Astrocyte (in vitro differentiated cells and primary cell): ENCODE results near the gene AP1B1. TPM values are rescaled to one million over a fixed set of nuclear protein-coding genes. Genes with fewer than 3 reads are reported as not detected.

Experiments used
- DNase-seq: peaks from one replicate; pipeline ENCODE4 v3.0.0-alpha.2; 2010; ENCODE audit warnings: low read depth
- FAIRE-seq: peaks from 2 replicates; lab custom pipeline; 2011; peaks lifted over from hg19 to GRCh38; lab: Jason Lieb, UNC
- H2AFZ ChIP-seq: 2 replicates; pipeline ENCODE4 v1.6.0; 2012; ENCODE audit warnings: low read depth, low read length, inconsistent platforms
- H3K27ac ChIP-seq: 2 replicates; pipeline ENCODE4 v1.5.1; 2011; ENCODE audit warnings: low read depth, low read length, inconsistent platforms
- H3K27me3 ChIP-seq: 2 replicates; pipeline ENCODE4 v1.6.0; 2011; ENCODE audit warnings: low read length, inconsistent platforms; ENCODE audit not compliant: insufficient read depth
- H3K36me3 ChIP-seq: 2 replicates; pipeline ENCODE4 v1.5.1; 2011; ENCODE audit warnings: low read length, inconsistent platforms; ENCODE audit not compliant: insufficient read depth
- H3K4me1 ChIP-seq: 2 replicates; pipeline ENCODE4 v1.5.1; 2011; ENCODE audit warnings: low read length, inconsistent platforms; ENCODE audit not compliant: insufficient read depth
- H3K4me2 ChIP-seq: 2 replicates; pipeline ENCODE4 v1.6.0; 2012; ENCODE audit warnings: low read length, inconsistent platforms
- H3K4me3 ChIP-seq: 2 replicates; pipeline ENCODE4 v1.5.1; 2011; ENCODE audit warnings: low read depth, mild to moderate bottlenecking, low read length, inconsistent platforms; ENCODE audit not compliant: insufficient read depth
- H3K79me2 ChIP-seq: 2 replicates; pipeline ENCODE4 v1.6.0; 2012; ENCODE audit warnings: mild to moderate bottlenecking, low read length, inconsistent platforms; ENCODE audit not compliant: insufficient read depth
- H3K9ac ChIP-seq: 2 replicates; pipeline ENCODE4 v1.6.0; 2012; ENCODE audit warnings: mild to moderate bottlenecking, low read length, inconsistent platforms
- H3K9me3 ChIP-seq: 2 replicates; pipeline ENCODE4 v1.5.1; 2012; ENCODE audit warnings: low read depth, mild to moderate bottlenecking, low read length, inconsistent platforms; ENCODE audit not compliant: insufficient read depth
- H4K20me1 ChIP-seq: 2 replicates; pipeline ENCODE4 v1.6.0; 2012; ENCODE audit warnings: low read length, inconsistent platforms; ENCODE audit not compliant: insufficient read depth
- H3K27ac Mint-ChIP-seq: one replicate; pipeline ENCODE4 v1.8.0; 2021; ENCODE audit warnings: mild to moderate bottlenecking, mixed read lengths; ENCODE audit not compliant: unreplicated experiment
- H3K27me3 Mint-ChIP-seq: one replicate; pipeline ENCODE4 v1.8.0; 2021; ENCODE audit warnings: low read depth, mixed read lengths; ENCODE audit not compliant: unreplicated experiment
- H3K36me3 Mint-ChIP-seq: one replicate; pipeline ENCODE4 v1.8.0; 2021; ENCODE audit warnings: low read depth, mixed read lengths; ENCODE audit not compliant: unreplicated experiment
- H3K4me1 Mint-ChIP-seq: one replicate; pipeline ENCODE4 v1.8.0; 2021; ENCODE audit warnings: low read depth, mixed read lengths; ENCODE audit not compliant: unreplicated experiment
- H3K4me3 Mint-ChIP-seq: one replicate; pipeline ENCODE4 v1.8.0; 2021; ENCODE audit warnings: mild to moderate bottlenecking, moderate library complexity, mixed read lengths; ENCODE audit not compliant: unreplicated experiment
- H3K9me3 Mint-ChIP-seq: one replicate; pipeline ENCODE4 v1.8.0; 2021; ENCODE audit warnings: mild to moderate bottlenecking, mixed read lengths; ENCODE audit not compliant: unreplicated experiment
- EZH2 ChIP-seq: IDR thresholded peaks from 2 replicates; pipeline ENCODE4 v1.6.1; 2012; ENCODE audit warnings: mild to moderate bottlenecking, low read length, inconsistent platforms; ENCODE audit not compliant: insufficient read depth
- total RNA-seq: library from RNA; stranded (reverse); gene quantifications from 2 replicates; pipeline ENCODE4 v1.2.1, GENCODE V29; 2021
- TF ChIP-seq, protein P1 (sequence below): IDR thresholded peaks from 2 replicates; pipeline ENCODE4 v1.5.1; 2011; ENCODE audit warnings: low read depth, mild to moderate bottlenecking, inconsistent platforms, low read length, moderate library complexity; ENCODE audit not compliant: insufficient read depth

AP1B1 gene
- total RNA-seq, 1 donor from 2014 or later, result 69.5 TPM

DNA sequence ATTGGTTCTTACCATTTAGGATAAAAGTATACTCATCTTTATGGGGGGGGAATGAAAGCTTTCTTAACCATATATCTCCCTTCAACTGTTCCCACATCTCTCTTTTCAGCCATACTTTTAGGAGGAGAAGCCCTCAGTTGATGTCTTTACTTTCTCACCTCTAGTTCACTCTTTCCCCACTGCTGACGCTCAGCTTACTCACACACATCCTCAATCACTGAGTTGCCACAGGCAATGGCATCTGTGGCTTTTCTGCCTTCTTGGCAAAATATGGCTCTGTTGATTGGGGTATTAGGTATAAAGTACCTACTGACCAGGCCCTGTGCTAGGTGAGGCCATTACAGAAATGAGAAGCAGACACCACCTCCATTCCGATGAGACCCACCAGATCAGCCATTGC, 12.2 kb upstream of the AP1B1 start:
- Histone ChIP-seq H3K9me3 (no peaks in the 10 kb centered on the region), H3K27me3 (peaks cover 15% of the 10 kb centered on the region), H3K4me2 (no peak overlapping the region), H3K4me1 (no peaks in the 10 kb centered on the region), H4K20me1 (no peaks in the 10 kb centered on the region), H3K9ac (no peak overlapping the region), H2AFZ (no peak overlapping the region), H3K4me3 (no peak overlapping the region), H3K79me2 (no peaks in the 10 kb centered on the region), H3K36me3 (no peaks in the 10 kb centered on the region), H3K27ac (no peak overlapping the region)
- Mint-ChIP-seq H3K27ac (no peak overlapping the region), H3K4me1 (no peaks in the 10 kb centered on the region), H3K9me3 (no peaks in the 10 kb centered on the region), H3K27me3 (peaks cover 24% of the 10 kb centered on the region), H3K4me3 (no peak overlapping the region), H3K36me3 (no peaks in the 10 kb centered on the region)
- DNase-seq (no peak), FAIRE-seq (no peak)
- TF ChIP-seq, protein P1, sequence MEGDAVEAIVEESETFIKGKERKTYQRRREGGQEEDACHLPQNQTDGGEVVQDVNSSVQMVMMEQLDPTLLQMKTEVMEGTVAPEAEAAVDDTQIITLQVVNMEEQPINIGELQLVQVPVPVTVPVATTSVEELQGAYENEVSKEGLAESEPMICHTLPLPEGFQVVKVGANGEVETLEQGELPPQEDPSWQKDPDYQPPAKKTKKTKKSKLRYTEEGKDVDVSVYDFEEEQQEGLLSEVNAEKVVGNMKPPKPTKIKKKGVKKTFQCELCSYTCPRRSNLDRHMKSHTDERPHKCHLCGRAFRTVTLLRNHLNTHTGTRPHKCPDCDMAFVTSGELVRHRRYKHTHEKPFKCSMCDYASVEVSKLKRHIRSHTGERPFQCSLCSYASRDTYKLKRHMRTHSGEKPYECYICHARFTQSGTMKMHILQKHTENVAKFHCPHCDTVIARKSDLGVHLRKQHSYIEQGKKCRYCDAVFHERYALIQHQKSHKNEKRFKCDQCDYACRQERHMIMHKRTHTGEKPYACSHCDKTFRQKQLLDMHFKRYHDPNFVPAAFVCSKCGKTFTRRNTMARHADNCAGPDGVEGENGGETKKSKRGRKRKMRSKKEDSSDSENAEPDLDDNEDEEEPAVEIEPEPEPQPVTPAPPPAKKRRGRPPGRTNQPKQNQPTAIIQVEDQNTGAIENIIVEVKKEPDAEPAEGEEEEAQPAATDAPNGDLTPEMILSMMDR, result no peak
- TF ChIP-seq EZH2, result no peak

DNA sequence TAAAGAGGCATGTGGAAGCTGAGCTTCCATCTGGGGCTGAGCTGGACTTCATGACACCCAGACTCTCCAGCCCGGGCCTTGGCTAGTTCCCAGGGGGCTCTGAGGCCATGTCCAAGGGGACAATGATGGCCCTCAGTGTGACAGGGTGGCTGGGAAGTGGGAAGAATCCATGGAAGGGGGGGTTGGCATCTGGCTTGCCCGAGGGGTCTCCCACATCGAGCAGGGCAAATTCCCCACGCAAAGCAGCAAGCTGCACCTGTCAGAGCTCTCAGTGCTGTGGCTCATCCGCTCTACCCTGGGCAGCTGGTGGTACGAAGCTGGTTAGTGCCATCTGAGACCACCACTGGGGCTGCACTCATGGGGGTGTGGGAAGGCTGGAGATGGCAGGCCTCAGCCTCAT, 9.4 kb upstream of the AP1B1 start:
- no peak for FAIRE-seq
- DNase-seq, result no peak
- Histone ChIP-seq H4K20me1 (no peaks in the 10 kb centered on the region), H3K27ac (no peak overlapping the region), H3K4me3 (no peak overlapping the region), H3K9ac (no peak overlapping the region), H3K27me3 (peaks cover 10% of the 10 kb centered on the region), H3K9me3 (no peaks in the 10 kb centered on the region), H3K4me2 (no peak overlapping the region), H3K79me2 (no peaks in the 10 kb centered on the region), H2AFZ (no peak overlapping the region), H3K4me1 (no peaks in the 10 kb centered on the region), H3K36me3 (no peaks in the 10 kb centered on the region)
- TF ChIP-seq, protein P1, result no peak
- no peak for TF ChIP-seq EZH2
- H3K4me3 Mint-ChIP-seq, result no peak overlapping the region
- peaks cover 15% of the 10 kb centered on the region for H3K27me3 Mint-ChIP-seq
- H3K36me3 Mint-ChIP-seq, result no peaks in the 10 kb centered on the region
- H3K9me3 Mint-ChIP-seq, result no peaks in the 10 kb centered on the region
- H3K27ac Mint-ChIP-seq, result no peak overlapping the region
- H3K4me1 Mint-ChIP-seq, result peaks cover 3% of the 10 kb centered on the region

DNA sequence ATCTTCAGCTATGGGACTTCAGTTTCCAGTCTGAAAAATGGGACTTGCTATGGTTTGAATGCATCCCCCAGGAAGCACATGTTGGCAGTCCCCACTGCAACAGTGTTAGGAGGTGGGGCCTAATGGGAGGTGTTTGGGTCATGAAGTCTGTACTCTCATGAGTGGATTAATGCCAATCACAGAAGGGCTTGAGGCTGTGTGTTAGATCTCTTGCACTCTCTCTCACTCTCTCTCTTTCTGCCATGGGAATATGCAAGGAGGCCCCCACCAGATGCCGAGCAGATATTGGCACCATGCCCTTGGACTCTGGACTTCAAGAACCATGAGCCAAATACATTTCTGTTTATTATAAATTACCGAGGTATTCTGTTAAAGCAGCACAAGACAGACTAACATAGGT, 7.8 kb upstream of the AP1B1 start:
- DNase-seq, result no peak
- no peaks in the 10 kb centered on the region for H3K36me3 ChIP-seq
- no peaks in the 10 kb centered on the region for H3K9me3 ChIP-seq
- H3K27ac Mint-ChIP-seq, result no peak overlapping the region
- no peak for FAIRE-seq
- no peak overlapping the region for H3K4me3 ChIP-seq
- no peak overlapping the region for H3K27ac ChIP-seq
- H3K4me2 ChIP-seq, result no peak overlapping the region
- no peaks in the 10 kb centered on the region for H3K4me1 ChIP-seq
- H2AFZ ChIP-seq, result no peak overlapping the region
- TF ChIP-seq EZH2, result no peak
- TF ChIP-seq, protein P1, result no peak
- H3K79me2 ChIP-seq, result no peaks in the 10 kb centered on the region
- no peak overlapping the region for H3K9ac ChIP-seq
- H3K27me3 ChIP-seq, result peaks cover 5% of the 10 kb centered on the region
- H3K4me1 Mint-ChIP-seq, result peaks cover 6% of the 10 kb centered on the region
- no peak overlapping the region for H3K4me3 Mint-ChIP-seq
- no peaks in the 10 kb centered on the region for H3K36me3 Mint-ChIP-seq
- peaks cover 10% of the 10 kb centered on the region for H3K27me3 Mint-ChIP-seq
- no peaks in the 10 kb centered on the region for H4K20me1 ChIP-seq
- no peaks in the 10 kb centered on the region for H3K9me3 Mint-ChIP-seq
